Measurements from ENCODE around the gene TIAL1.

Gene TIAL1

DNA sequence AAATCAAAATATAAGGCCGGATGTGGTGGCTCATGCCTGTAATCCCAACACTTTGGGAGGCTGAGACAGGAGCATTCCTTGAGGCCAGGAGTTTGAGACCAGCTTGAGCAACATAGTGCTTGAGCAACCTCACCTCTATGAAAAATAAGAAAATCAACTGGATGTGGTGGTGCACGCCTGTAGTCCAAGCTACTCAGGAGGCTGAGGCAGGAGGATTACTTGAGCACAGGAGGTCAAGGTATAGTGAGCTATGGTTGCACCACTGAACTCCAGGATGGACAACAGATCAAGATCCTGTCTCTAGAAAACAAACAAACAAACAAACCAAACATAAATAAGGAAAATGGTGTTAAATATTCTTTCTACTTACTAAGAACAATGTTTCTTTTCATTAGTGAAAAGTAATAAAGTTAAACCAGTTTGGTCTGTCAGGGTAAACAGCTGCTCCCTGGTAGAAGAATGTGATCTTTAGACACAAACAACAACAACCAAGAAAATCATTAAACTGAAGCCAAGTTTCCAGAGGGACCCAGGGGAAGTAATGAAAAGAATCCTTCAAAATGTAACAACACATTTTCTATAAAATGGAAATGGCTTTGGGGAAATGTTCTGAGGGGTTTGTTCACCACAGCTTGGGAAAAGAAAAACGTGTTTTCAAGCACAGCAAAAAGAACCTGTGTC is 36.9 kb upstream of the TIAL1 start:
- Histone ChIP-seq H3K27me3 (ENCODE audit: low read length) (no peaks in the 10 kb centered on the region), H3K4me2 (ENCODE audit: low read depth, low read length, poor library complexity, severe bottlenecking) (no peak overlapping the region), H4K20me1 (ENCODE audit: low read depth, low read length) (no peaks in the 10 kb centered on the region), H3F3A (ENCODE audit: insufficient read depth) (no peaks in the 10 kb centered on the region), H3K9ac (ENCODE audit: low read length) (no peak overlapping the region), H3K9me2 (replicated peaks; ENCODE audit: insufficient read depth, low read length) (no peaks in the 10 kb centered on the region), H2AFZ (ENCODE audit: low read depth, low read length, severe bottlenecking) (no peak overlapping the region), H3K4me3 (ENCODE audit: insufficient read depth, low read length, poor library complexity, severe bottlenecking) (no peak overlapping the region), H3K36me3 (ENCODE audit: low read length) (no peaks in the 10 kb centered on the region), H3K79me2 (ENCODE audit: insufficient read depth, low read length) (no peaks in the 10 kb centered on the region), H3K27ac (ENCODE audit: low read depth, low read length) (no peak overlapping the region), H3K9me3 (ENCODE audit: insufficient read depth, low read length) (no peaks in the 10 kb centered on the region)
- TF ChIP-seq, protein P1, sequence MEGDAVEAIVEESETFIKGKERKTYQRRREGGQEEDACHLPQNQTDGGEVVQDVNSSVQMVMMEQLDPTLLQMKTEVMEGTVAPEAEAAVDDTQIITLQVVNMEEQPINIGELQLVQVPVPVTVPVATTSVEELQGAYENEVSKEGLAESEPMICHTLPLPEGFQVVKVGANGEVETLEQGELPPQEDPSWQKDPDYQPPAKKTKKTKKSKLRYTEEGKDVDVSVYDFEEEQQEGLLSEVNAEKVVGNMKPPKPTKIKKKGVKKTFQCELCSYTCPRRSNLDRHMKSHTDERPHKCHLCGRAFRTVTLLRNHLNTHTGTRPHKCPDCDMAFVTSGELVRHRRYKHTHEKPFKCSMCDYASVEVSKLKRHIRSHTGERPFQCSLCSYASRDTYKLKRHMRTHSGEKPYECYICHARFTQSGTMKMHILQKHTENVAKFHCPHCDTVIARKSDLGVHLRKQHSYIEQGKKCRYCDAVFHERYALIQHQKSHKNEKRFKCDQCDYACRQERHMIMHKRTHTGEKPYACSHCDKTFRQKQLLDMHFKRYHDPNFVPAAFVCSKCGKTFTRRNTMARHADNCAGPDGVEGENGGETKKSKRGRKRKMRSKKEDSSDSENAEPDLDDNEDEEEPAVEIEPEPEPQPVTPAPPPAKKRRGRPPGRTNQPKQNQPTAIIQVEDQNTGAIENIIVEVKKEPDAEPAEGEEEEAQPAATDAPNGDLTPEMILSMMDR (IDR thresholded peaks at IDR 0.05; ENCODE audit: insufficient read depth, low read length, poor library complexity, severe bottlenecking) = no peak
- TF ChIP-seq EZH2phosphoT487 (conservative IDR thresholded peaks at IDR 0.05; ENCODE audit: low read length) = no peak

- Histone ChIP-seq H3K9me3 (ENCODE audit: insufficient read depth, low read length) (no peaks in the 10 kb centered on the region), H3K4me2 (ENCODE audit: low read depth, low read length, poor library complexity, severe bottlenecking) (no peak overlapping the region), H3F3A (ENCODE audit: insufficient read depth) (no peaks in the 10 kb centered on the region), H2AFZ (ENCODE audit: low read depth, low read length, severe bottlenecking) (no peak overlapping the region), H4K20me1 (ENCODE audit: low read depth, low read length) (no peaks in the 10 kb centered on the region), H3K27me3 (ENCODE audit: low read length) (no peaks in the 10 kb centered on the region), H3K9ac (ENCODE audit: low read length) (no peak overlapping the region), H3K27ac (ENCODE audit: low read depth, low read length) (no peak overlapping the region), H3K9me2 (replicated peaks; ENCODE audit: insufficient read depth, low read length) (no peaks in the 10 kb centered on the region), H3K36me3 (ENCODE audit: low read length) (no peaks in the 10 kb centered on the region), H3K4me3 (ENCODE audit: insufficient read depth, low read length, poor library complexity, severe bottlenecking) (no peak overlapping the region), H3K79me2 (ENCODE audit: insufficient read depth, low read length) (no peaks in the 10 kb centered on the region)
- TF ChIP-seq EZH2phosphoT487 (conservative IDR thresholded peaks at IDR 0.05; ENCODE audit: low read length) = no peak
- TF ChIP-seq, protein P1 (IDR thresholded peaks at IDR 0.05; ENCODE audit: insufficient read depth, low read length, poor library complexity, severe bottlenecking) = no peak
These were observed 33.5 kb upstream of the TIAL1 start for GRCh38 chr10:119630300-119630699.

GRCh38 chr10:119625570-119626280 is 29.0 kb upstream of the TIAL1 start:
- no peak for TF ChIP-seq EZH2phosphoT487 (conservative IDR thresholded peaks at IDR 0.05; ENCODE audit: low read length)
- TF ChIP-seq, protein P1 (IDR thresholded peaks at IDR 0.05; ENCODE audit: insufficient read depth, low read length, poor library complexity, severe bottlenecking) = no peak
- H3K4me3 ChIP-seq (ENCODE audit: insufficient read depth, low read length, poor library complexity, severe bottlenecking) = no peak overlapping the region

More at GRCh38 chr10:119625570-119626280, 29.0 kb upstream of the TIAL1 start:
- Histone ChIP-seq H3K36me3 (ENCODE audit: low read length) (no peaks in the 10 kb centered on the region), H3K4me2 (ENCODE audit: low read depth, low read length, poor library complexity, severe bottlenecking) (no peak overlapping the region), H3K9me2 (replicated peaks; ENCODE audit: insufficient read depth, low read length) (no peaks in the 10 kb centered on the region), H3K27me3 (ENCODE audit: low read length) (no peaks in the 10 kb centered on the region), H2AFZ (ENCODE audit: low read depth, low read length, severe bottlenecking) (no peak overlapping the region), H3K9me3 (ENCODE audit: insufficient read depth, low read length) (no peaks in the 10 kb centered on the region), H3K9ac (ENCODE audit: low read length) (no peak overlapping the region), H3F3A (ENCODE audit: insufficient read depth) (no peaks in the 10 kb centered on the region), H4K20me1 (ENCODE audit: low read depth, low read length) (no peaks in the 10 kb centered on the region), H3K27ac (ENCODE audit: low read depth, low read length) (no peak overlapping the region), H3K79me2 (ENCODE audit: insufficient read depth, low read length) (no peaks in the 10 kb centered on the region)
